Epithelial cell of proximal tubule (primary cell): ENCODE measurements around the gene PARP11. TPM values are rescaled to one million over a fixed set of nuclear protein-coding genes. Genes with fewer than 3 reads are reported as not detected.
A peak's percentile ranks its signal among the peaks of the same experiment; 100 is the strongest.

ENCODE experiments used
- DNase-seq: peaks from one replicate; pipeline ENCODE4 v3.0.0-alpha.2; 2011; ENCODE audit warnings: low read depth
- H3K4me3 ChIP-seq: 2 replicates; pipeline ENCODE4 v1.5.1; 2011; ENCODE audit warnings: low read depth, mild to moderate bottlenecking, low read length
- CTCF ChIP-seq: conservative IDR thresholded peaks from 2 replicates; pipeline ENCODE4 v1.5.1; 2012; ENCODE audit warnings: low read depth, mild to moderate bottlenecking, low read length
- total RNA-seq: library from RNA; depleted of rRNA; stranded (reverse); fragments of >200 nt; gene quantifications from 2 replicates; pipeline ENCODE4 v1.2.3, GENCODE V29; 2015

PARP11 gene
- total RNA-seq: 2.5 and 3.6 TPM in 2 replicates

GRCh38 chr12:3872800-3873636, at the start of gene PARP11:
Gene PARP11 (minus strand): TSS chr12:3873399. CDS start chr12:3873229, 170 bp downstream.
- no peak for TF ChIP-seq CTCF

DNA sequence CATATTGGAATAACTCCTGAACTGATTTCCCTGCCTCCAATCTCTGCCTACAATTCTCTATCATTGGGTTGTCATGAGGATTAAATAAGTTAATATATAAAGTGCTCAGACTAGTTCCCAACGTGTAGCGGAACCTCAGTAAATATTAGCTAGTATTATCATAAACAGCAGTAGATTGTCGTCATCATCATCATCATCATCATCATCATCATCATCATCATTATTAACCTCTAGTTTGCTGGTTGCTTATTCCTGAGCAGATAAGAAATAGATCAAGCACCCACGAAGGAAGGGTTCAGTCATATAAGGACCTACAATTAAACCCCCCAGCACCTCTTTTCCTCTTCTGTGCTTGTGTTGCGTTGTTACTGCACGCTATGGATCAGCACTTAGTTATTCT, 48.8 kb upstream of the PARP11 start:
- DNase-seq: no peak
- no peak for TF ChIP-seq CTCF
- no peak overlapping the region for H3K4me3 ChIP-seq

More at GRCh38 chr12:3872800-3873636, at the start of gene PARP11:
- peak; percentile 66 for DNase-seq
- H3K4me3 ChIP-seq: peak within 1 kb of the TSS; percentile 64

DNA sequence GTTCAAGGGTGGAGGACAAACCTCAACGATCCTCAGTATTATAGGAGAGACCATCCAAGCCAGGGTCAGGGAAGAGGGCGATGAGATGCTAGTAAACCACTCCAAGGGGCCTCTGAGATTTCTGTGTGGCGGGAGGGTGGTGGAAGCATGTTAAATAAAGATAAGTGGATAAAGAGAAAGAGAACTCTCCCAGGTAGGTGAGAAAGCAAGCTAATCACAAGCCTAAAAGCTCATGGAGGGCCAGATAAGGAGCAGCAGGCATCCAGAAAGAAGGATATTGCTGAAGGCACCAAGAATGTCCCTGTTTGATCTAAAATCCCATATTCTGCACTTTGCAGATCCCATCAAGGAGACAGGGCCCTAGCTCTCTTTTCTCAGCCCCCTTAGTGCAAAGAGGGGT, 48.3 kb upstream of the PARP11 start:
- no peak overlapping the region for H3K4me3 ChIP-seq
- DNase-seq: no peak
- no peak for TF ChIP-seq CTCF

DNA sequence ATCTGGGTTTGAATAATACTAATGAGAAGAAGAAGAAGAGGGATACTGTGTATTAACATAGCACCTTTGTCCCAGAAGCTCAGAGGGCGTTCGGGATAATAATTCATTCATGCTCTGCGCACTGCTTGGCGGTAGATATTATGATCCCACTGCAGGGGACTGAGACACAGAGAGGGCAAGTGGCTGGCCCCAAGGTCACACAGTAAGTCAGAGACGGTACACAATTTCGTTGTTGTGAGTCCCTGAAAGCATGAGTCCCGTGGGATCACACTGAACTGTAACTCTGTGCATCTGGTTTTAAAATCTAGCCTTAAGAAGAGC, 47.9 kb upstream of the PARP11 start:
- TF ChIP-seq CTCF: no peak
- DNase-seq: no peak
- no peak overlapping the region for H3K4me3 ChIP-seq

- no peak for TF ChIP-seq CTCF
- H3K4me3 ChIP-seq: no peak overlapping the region
- DNase-seq: no peak
These were observed 47.4 kb upstream of the PARP11 start for GRCh38 chr12:3920351-3921150.

GRCh38 chr12:3913278-3913677, 40.1 kb upstream of the PARP11 start:
- TF ChIP-seq CTCF: no peak
- no peak overlapping the region for H3K4me3 ChIP-seq
- no peak for DNase-seq
